Thoracic aorta (tissue), 2 donors: ENCODE data around the gene DPEP3. TPM values are rescaled to one million over a fixed set of nuclear protein-coding genes. Genes with fewer than 3 reads are reported as not detected.
A peak's percentile ranks its signal among the peaks of the same experiment; 100 is the strongest.
"Not testable (repeated sequence)": the region's sequence is repeated elsewhere in the genome, so short reads cannot be mapped to it uniquely, and the experiment has no call there.

Experiments used
- ATAC-seq: fragments of 150-250 bp; one replicate; pipeline ENCODE4 v1.8.0; 2017; ENCODE audit warnings: low read depth; ENCODE audit not compliant: insufficient number of reproducible peaks, low FRiP score
- DNase-seq: peaks from one replicate; pipeline ENCODE4 v3.0.0-alpha.2; 2020; ENCODE audit warnings: low spot score
- H3K27ac ChIP-seq, 2 donors: fragments of 200-600 bp; sonication (generic); 1 replicate in 1 of 2; 2 replicates in 1 of 2; pipeline ENCODE4 v1.5.1; 2016; ENCODE audit warnings: mild to moderate bottlenecking in 2 of 2, moderate library complexity in 2 of 2
- H3K27me3 ChIP-seq: fragments of 200-600 bp; sonication (generic); replicated peaks from 2 replicates; pipeline ENCODE4 v1.6.0; 2016; ENCODE audit warnings: mild to moderate bottlenecking; ENCODE audit not compliant: insufficient read depth
- H3K36me3 ChIP-seq: fragments of 200-600 bp; sonication (generic); one replicate; pipeline ENCODE4 v1.5.1; 2016
- H3K4me1 ChIP-seq, 2 donors: fragments of 200-600 bp; sonication (generic); 1 replicate in 1 of 2; 2 replicates in 1 of 2; pipeline versions ENCODE4 v1.5.1 to v1.6.0; 2016; ENCODE audit warnings: low read depth in 2 of 2, mild to moderate bottlenecking in 1 of 2; ENCODE audit not compliant: control insufficient read depth in 1 of 2
- H3K4me3 ChIP-seq: fragments of 200-600 bp; sonication (generic); 2 replicates; pipeline ENCODE4 v1.5.1; 2016; ENCODE audit warnings: mild to moderate bottlenecking
- H3K9me3 ChIP-seq: fragments of 200-600 bp; sonication (generic); 2 replicates; pipeline ENCODE4 v1.5.1; 2016
- CTCF ChIP-seq: fragments of 200-600 bp; sonication (generic); IDR thresholded peaks from one replicate; pipeline ENCODE4 v1.5.1; 2019; ENCODE audit warnings: antibody characterized with exemption
- total RNA-seq, 2 donors: library from RNA; depleted of rRNA; stranded (reverse); fragments of >200 nt; gene quantifications; one replicate each; pipeline versions ENCODE4 v1.1.0 to v1.2.3, GENCODE V29; 2016

DPEP3 gene
- total RNA-seq, 2 donors from 2014 or later, result not detected

- Histone ChIP-seq H3K36me3 (no peaks in the 10 kb centered on the region), H3K4me3 (no peak overlapping the region), H3K27me3 (no peaks in the 10 kb centered on the region), H3K9me3 (no peaks in the 10 kb centered on the region), H3K27ac (peak overlapping the region in 1 of 2 donors; percentile 49), H3K4me1 (no peaks in the 10 kb centered on the region)
- no peak for TF ChIP-seq CTCF
- no peak for DNase-seq
- no peak for ATAC-seq
Measured at GRCh38 chr16:68005786-68006286, 25.5 kb upstream of the DPEP3 start.

- DNase-seq, result no peak
- ATAC-seq, result no peak
- no peaks in the 10 kb centered on the region for H3K9me3 ChIP-seq
- H3K4me1 ChIP-seq, result no peaks in the 10 kb centered on the region
- H3K36me3 ChIP-seq, result no peaks in the 10 kb centered on the region
- no peaks in the 10 kb centered on the region for H3K27me3 ChIP-seq
- peak overlapping the region in 1 of 2 donors; percentile 49 for H3K27ac ChIP-seq
- H3K4me3 ChIP-seq, result no peak overlapping the region
- no peak for TF ChIP-seq CTCF
Measured at GRCh38 chr16:68005211-68005610, 24.9 kb upstream of the DPEP3 start.

GRCh38 chr16:68003031-68003430 lies 22.7 kb upstream of the DPEP3 start:
- no peak for DNase-seq
- Histone ChIP-seq H3K9me3 (no peaks in the 10 kb centered on the region), H3K27me3 (no peaks in the 10 kb centered on the region), H3K4me3 (no peak overlapping the region), H3K4me1 (no peaks in the 10 kb centered on the region), H3K27ac (no peak overlapping the region), H3K36me3 (no peaks in the 10 kb centered on the region)
- no peak for ATAC-seq
- no peak for TF ChIP-seq CTCF

GRCh38 chr16:68000450-68000849 lies 20.2 kb upstream of the DPEP3 start:
- peak overlapping the region in 1 of 2 donors; percentile 19 for H3K27ac ChIP-seq

GRCh38 chr16:67999985-68000384 lies 19.7 kb upstream of the DPEP3 start:
- ATAC-seq (no peak), DNase-seq (no peak)
- Histone ChIP-seq H3K27me3 (no peaks in the 10 kb centered on the region), H3K9me3 (no peaks in the 10 kb centered on the region), H3K4me1 (no peaks in the 10 kb centered on the region), H3K27ac (peak overlapping the region in 1 of 2 donors; percentile 19), H3K36me3 (no peaks in the 10 kb centered on the region), H3K4me3 (no peak overlapping the region)
- TF ChIP-seq CTCF, result no peak

More at GRCh38 chr16:68000450-68000849, 20.2 kb upstream of the DPEP3 start:
- DNase-seq (no peak), ATAC-seq (no peak)
- H3K4me3 ChIP-seq, result no peak overlapping the region
- H3K9me3 ChIP-seq, result no peaks in the 10 kb centered on the region
- TF ChIP-seq CTCF, result no peak
- no peaks in the 10 kb centered on the region for H3K27me3 ChIP-seq
- H3K36me3 ChIP-seq, result no peaks in the 10 kb centered on the region
- no peaks in the 10 kb centered on the region for H3K4me1 ChIP-seq

- ATAC-seq, DNase-seq, H3K9me3 ChIP-seq, H3K27me3 ChIP-seq, H3K4me1 ChIP-seq, H3K36me3 ChIP-seq: not testable (repeated sequence)
- Histone ChIP-seq H3K27ac (peak within 1 kb of the TSS in 1 of 2 donors; percentile 32), H3K4me3 (peak within 1 kb of the TSS; percentile 48)
Measured at GRCh38 chr16:67998779-67999688, 18.7 kb upstream of the DPEP3 start, which contains the start of gene DPEP2. DPEP2 (minus strand) TSS chr16:67999484; CDS start chr16:67993212, 6,272 bp downstream.

- H3K36me3 ChIP-seq, H3K27ac ChIP-seq, H3K4me1 ChIP-seq, DNase-seq, H3K4me3 ChIP-seq, H3K27me3 ChIP-seq, H3K9me3 ChIP-seq, ATAC-seq: not testable (repeated sequence)
Measured at GRCh38 chr16:67998231-67998778, 18.0 kb upstream of the DPEP3 start.
